Measurements from ENCODE around the gene EPB41.

DNA sequence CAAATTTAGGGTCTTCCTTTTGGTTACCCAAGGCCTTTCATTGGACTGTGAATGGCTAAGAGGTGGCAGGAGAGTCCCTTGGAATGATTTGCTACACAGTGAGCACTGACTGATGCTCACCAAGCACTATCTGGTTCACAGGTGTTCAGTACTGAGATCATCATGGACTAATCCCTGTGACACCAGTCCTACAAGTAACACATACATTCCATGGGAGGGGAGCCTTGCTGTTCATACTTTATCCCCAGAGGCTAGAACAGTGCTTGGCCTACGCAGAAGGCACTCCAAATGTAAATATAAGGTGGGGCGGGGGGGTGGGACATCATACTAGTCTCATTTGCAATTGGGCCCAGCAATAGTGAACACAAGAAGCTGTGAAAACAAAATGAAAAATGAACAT is 229.8 kb downstream of the EPB41 start:
- TF ChIP-seq EZH2 (IDR thresholded peaks at IDR 0.05; ENCODE audit: insufficient read depth, poor library complexity, severe bottlenecking) = no peak
- TF ChIP-seq EZH2phosphoT487 (IDR thresholded peaks at IDR 0.05; ENCODE audit: insufficient read depth, low read depth) = no peak

All from GM23248 (cell line).